Transverse colon (tissue), 4 donors: ENCODE results near the gene AP2A1. TPM values are rescaled to one million over a fixed set of nuclear protein-coding genes. Genes with fewer than 3 reads are reported as not detected.

Source experiments
- DNase-seq: peaks from one replicate; pipeline ENCODE4 v3.0.0-alpha.2; 2019
- H3K27ac ChIP-seq, 4 donors: fragments of 200-600 bp; sonication (generic); 2 replicates each; pipeline ENCODE4 v1.5.1; 2016 to 2018; ENCODE audit warnings: inconsistent platforms in 4 of 4
- H3K27me3 ChIP-seq: fragments of 200-600 bp; sonication (generic); 2 replicates; pipeline ENCODE4 v1.5.1; 2017; ENCODE audit warnings: inconsistent platforms
- H3K36me3 ChIP-seq, 4 donors: fragments of 200-600 bp; sonication (generic); 2 replicates each; pipeline ENCODE4 v1.5.1; 2017 to 2019; ENCODE audit warnings: inconsistent platforms in 4 of 4
- H3K4me1 ChIP-seq, 4 donors: fragments of 200-600 bp; sonication (generic); 2 replicates each; pipeline ENCODE4 v1.5.1; 2017 to 2020; ENCODE audit warnings: inconsistent platforms in 4 of 4
- H3K4me3 ChIP-seq, 4 donors: fragments of 200-600 bp; sonication (generic); 1 replicate in 1 of 4; 2 replicates in 3 of 4; pipeline versions ENCODE4 v1.5.1 to v1.6.1; 2017 to 2019; ENCODE audit warnings: inconsistent platforms in 4 of 4
- H3K9me3 ChIP-seq, 2 donors: fragments of 200-600 bp; sonication (generic); 2 replicates each; pipeline ENCODE4 v1.5.1; 2017 to 2019; ENCODE audit warnings: inconsistent platforms in 2 of 2
- EP300 ChIP-seq: sonication (generic); formaldehyde crosslinking; IDR thresholded peaks from one replicate; pipeline ENCODE4 v1.6.1; 2017; ENCODE audit warnings: antibody characterized with exemption, low read depth
- POLR2A ChIP-seq: fragments of 450-650 bp; IDR thresholded peaks from one replicate; pipeline ENCODE4 v1.6.1; 2016; ENCODE audit warnings: antibody characterized with exemption, mild to moderate bottlenecking, moderate library complexity
- POLR2AphosphoS5 ChIP-seq, 3 donors: sonication (generic); formaldehyde crosslinking; IDR thresholded peaks; one replicate each; pipeline ENCODE4 v1.6.1; 2016; ENCODE audit warnings: antibody characterized with exemption in 3 of 3
- WGBS, 2 donors: methylation state at CpG; one replicate each; pipeline ENCODE4 v1.1.5; 2018; ENCODE audit warnings: low coverage in 1 of 2; 5-methylcytosine and 5-hydroxymethylcytosine counted together
- in situ Hi-C, 4 donors: fragments of 200-750 bp; cut with MboI; loops; one replicate each; pipeline versions ENCODE4 v1.15.0 to v1.15.1; 2017; ENCODE audit warnings: low sequenced_read_pairs in 3 of 4, low pct_ligation_motif_present in 1 of 4, low pct_unique_long_range_greater_than_20kb in 1 of 4
- intact Hi-C: fragments of 100-400 bp; cut with DNase I; formaldehyde crosslinking; loops from one replicate; pipeline ENCODE4 v1.15.1; 2023; ENCODE audit warnings: low total_unique reads
- total RNA-seq, 4 donors: library from RNA; depleted of rRNA; stranded (reverse); fragments of >200 nt; gene quantifications; one replicate each; pipeline ENCODE4 v1.1.0, GENCODE V29; 2016
- TF ChIP-seq, protein P1 (sequence below), 5 experiments: fragments of 200-600 bp in 3 of 5; fragments of 450-650 bp in 2 of 5; sonication (generic) in 3 of 5; IDR thresholded peaks; 1 replicate in 2 of 5; 2 replicates in 3 of 5; pipeline ENCODE4 v1.5.1; 2016 to 2017; ENCODE audit warnings: antibody characterized with exemption in 5 of 5, inconsistent platforms in 3 of 5, mild to moderate bottlenecking in 2 of 5, moderate library complexity in 1 of 5

Gene AP2A1
- total RNA-seq, 4 donors from 2014 or later: 71.1 to 125 (median 93.0) TPM

DNA sequence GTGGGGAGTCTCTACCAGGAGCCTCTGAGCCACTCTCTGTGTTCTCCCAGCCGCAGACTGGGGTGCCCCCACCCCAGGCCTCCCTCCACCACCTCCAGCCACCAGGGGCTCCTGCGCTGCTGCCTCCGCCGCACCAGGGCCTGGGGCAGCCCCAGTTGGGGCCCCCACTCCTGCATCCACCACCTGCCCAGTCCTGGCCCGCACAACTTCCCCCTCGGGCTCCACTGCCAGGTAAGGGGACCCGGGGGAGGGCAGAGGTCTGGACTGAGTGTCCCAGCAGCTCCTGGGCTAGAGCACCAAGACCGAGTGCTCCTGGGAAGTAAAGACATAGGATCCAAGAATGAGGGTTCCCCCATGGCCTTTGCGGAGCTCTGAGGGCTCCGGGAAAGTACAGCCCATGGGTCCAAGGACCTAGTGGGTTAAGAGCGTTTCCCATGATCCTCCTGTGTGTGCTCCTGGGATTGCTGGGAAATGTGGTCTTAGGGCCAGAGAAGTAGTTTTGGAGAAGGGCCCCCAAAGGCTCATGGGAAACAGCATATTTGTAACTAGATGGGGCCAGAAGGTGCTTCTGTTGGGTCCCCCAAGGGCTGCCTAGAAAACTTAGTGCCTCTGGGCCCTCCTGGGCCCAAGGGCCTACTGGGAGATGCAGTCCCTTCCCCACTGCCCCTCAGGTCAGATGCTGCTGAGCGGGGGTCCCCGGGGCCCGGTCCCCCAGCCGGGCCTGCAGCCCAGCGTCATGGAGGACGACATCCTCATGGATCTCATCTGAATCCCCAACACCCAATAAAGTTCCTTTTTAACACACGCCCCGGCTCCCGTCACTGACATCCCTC, 69.6 kb downstream of the AP2A1 start:
- H3K4me3 ChIP-seq: no peak overlapping the region
- H3K27ac ChIP-seq: no peak overlapping the region
- no peaks in the 10 kb centered on the region for H3K9me3 ChIP-seq
- no peak for DNase-seq
- WGBS, 2 donors: 95 to 98% methylated on average over 4 to 16 of the region's 20 CpGs
- intact Hi-C loops: no loop called here
- no peak for TF ChIP-seq EP300
- TF ChIP-seq, protein P1, sequence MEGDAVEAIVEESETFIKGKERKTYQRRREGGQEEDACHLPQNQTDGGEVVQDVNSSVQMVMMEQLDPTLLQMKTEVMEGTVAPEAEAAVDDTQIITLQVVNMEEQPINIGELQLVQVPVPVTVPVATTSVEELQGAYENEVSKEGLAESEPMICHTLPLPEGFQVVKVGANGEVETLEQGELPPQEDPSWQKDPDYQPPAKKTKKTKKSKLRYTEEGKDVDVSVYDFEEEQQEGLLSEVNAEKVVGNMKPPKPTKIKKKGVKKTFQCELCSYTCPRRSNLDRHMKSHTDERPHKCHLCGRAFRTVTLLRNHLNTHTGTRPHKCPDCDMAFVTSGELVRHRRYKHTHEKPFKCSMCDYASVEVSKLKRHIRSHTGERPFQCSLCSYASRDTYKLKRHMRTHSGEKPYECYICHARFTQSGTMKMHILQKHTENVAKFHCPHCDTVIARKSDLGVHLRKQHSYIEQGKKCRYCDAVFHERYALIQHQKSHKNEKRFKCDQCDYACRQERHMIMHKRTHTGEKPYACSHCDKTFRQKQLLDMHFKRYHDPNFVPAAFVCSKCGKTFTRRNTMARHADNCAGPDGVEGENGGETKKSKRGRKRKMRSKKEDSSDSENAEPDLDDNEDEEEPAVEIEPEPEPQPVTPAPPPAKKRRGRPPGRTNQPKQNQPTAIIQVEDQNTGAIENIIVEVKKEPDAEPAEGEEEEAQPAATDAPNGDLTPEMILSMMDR (IDR thresholded peaks at IDR 0.05): no peak
- TF ChIP-seq POLR2A: no peak
- TF ChIP-seq POLR2AphosphoS5 (IDR thresholded peaks at IDR 0.05): no peak
- no peaks in the 10 kb centered on the region for H3K4me1 ChIP-seq
- in situ Hi-C loops: no loop called here
- H3K27me3 ChIP-seq: no peaks in the 10 kb centered on the region
- H3K36me3 ChIP-seq: peaks cover 0 to 28% (median 9%) of the 10 kb centered on the region in 4 donors

DNA sequence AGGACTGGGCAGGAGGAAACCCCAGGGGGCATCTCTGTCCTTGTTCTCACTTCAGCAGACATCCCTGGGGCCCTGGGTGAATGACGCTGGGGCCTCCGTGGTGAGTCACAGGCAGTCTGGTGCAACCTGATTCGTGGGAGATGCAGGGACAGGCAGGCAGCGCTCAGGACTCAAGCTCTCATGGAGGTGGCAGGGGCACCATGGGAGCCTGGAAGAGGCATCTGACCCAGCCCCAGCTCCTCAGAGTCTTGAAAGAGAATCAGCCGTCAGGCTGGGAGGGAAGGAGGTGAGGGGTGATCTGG, 70.2 kb downstream of the AP2A1 start:
- WGBS, 2 donors: 96 to 100% methylated on average over 1 to 5 of the region's 5 CpGs
- H3K4me1 ChIP-seq: no peaks in the 10 kb centered on the region
- H3K27me3 ChIP-seq: no peaks in the 10 kb centered on the region
- H3K4me3 ChIP-seq: no peak overlapping the region
- DNase-seq: no peak
- H3K9me3 ChIP-seq: no peaks in the 10 kb centered on the region
- no peak overlapping the region for H3K27ac ChIP-seq
- H3K36me3 ChIP-seq: peaks cover 0 to 23% (median 7%) of the 10 kb centered on the region in 4 donors
- intact Hi-C loops: no loop called here
- in situ Hi-C loops: no loop called here
- TF ChIP-seq, protein P1 (IDR thresholded peaks at IDR 0.05): no peak
- TF ChIP-seq POLR2AphosphoS5 (IDR thresholded peaks at IDR 0.05) (no peak), EP300 (no peak), POLR2A (no peak)

DNA sequence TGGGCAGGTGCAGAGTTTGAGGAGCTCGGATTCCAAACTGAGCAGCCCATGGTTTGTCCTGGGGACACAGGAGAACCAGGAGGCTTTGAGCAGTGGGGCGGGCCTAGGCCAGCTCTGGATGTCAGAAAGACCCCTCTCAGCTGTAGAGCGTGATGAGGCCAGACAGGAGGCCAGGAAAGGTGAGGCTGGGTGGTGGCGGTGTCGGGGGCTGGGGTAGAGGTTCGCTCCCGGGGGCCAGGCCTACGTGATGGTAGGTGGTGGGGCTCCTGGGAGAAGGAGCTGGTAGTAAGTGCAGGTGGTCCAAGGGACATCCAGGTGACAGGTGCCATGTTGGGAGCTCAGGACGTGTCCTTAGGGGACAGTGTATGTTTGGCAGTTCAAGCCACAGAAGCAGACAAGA, 70.6 kb downstream of the AP2A1 start:
- H3K27ac ChIP-seq: no peak overlapping the region
- no peaks in the 10 kb centered on the region for H3K9me3 ChIP-seq
- peaks cover 0 to 18% (median 7%) of the 10 kb centered on the region in 4 donors for H3K36me3 ChIP-seq
- intact Hi-C loops: no loop called here
- no peaks in the 10 kb centered on the region for H3K27me3 ChIP-seq
- WGBS, 2 donors: 96% methylated on average over 9 of the region's 9 CpGs; no CpG with 5 or more reads in 1 of the 2 donors
- no peak for TF ChIP-seq EP300
- no peak for TF ChIP-seq POLR2A
- TF ChIP-seq, protein P1 (IDR thresholded peaks at IDR 0.05): no peak
- TF ChIP-seq POLR2AphosphoS5 (IDR thresholded peaks at IDR 0.05): no peak
- no peaks in the 10 kb centered on the region for H3K4me1 ChIP-seq
- in situ Hi-C loops: no loop called here
- no peak for DNase-seq
- H3K4me3 ChIP-seq: no peak overlapping the region

DNA sequence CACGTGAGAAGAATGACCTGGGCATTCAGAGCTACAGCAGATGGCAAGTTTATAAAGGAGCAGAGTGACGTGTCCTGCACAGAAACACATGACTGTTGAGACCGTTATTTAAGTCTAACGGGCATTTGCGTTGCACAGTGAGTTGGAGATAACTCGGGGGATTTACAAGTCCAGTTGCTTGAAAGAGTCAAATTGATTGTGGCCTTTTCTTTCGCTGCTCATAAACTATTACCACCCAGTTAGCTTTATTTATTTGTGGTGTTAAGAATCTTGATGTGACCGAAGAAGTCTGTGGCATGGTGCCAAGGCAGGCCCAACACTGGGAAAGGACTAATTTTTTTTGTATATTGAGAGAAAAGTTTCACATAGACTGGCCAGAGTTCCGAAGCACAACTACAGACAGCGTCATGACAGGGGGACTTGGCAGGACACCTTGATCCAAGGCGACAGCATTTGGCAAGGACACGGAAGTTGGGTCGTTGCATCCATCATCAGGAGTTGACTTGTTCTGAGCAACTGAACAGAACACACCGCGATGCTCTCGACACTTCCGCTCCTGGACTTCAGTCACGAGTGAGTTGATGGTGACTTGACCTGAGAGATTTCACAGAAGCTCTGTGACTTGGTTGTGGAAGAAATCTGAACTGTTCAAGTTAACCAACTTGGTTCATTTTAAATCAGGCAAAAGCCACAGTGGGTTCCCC, 72.2 kb downstream of the AP2A1 start:
- in situ Hi-C loops (no loop called here), intact Hi-C loops (no loop called here)
- Histone ChIP-seq H3K27me3 (no peaks in the 10 kb centered on the region), H3K4me3 (no peak overlapping the region), H3K27ac (peak overlapping the region in 2 of 4 donors; percentile 24 to 43), H3K36me3 (peaks cover 0 to 13% (median 3%) of the 10 kb centered on the region in 4 donors), H3K9me3 (no peaks in the 10 kb centered on the region), H3K4me1 (no peaks in the 10 kb centered on the region)
- no peak for DNase-seq
- WGBS, 2 donors: 84 to 90% methylated on average over 8 to 18 of the region's 18 CpGs
- TF ChIP-seq, protein P1 (IDR thresholded peaks at IDR 0.05): no peak
